Panc1 (cell line): ENCODE results near the gene SYPL2. TPM values are rescaled to one million over a fixed set of nuclear protein-coding genes. Genes with fewer than 3 reads are reported as not detected.

Experiments used
- ATAC-seq: fragments of 200-7000 bp; cut with Tn5 transposase; 2 replicates; pipeline ENCODE4 v1.9.1; 2020; ENCODE audit warnings: mild to moderate bottlenecking, moderate library complexity
- BruUV-seq: library from RNA; stranded (reverse); fragments of 400-500 nt; replicated peaks from 2 replicates; lab custom pipeline; 2021; lab: Mats Ljungman, UMichigan
- CTCF ChIA-PET: fragments of 300-600 bp; sonication (Branson Sonifier 250); formaldehyde crosslinking; loops from one replicate; lab custom pipeline; 2022; ENCODE audit warnings: antibody characterized with exemption; lab: Charles Lee
- POLR2A ChIA-PET: fragments of 300-600 bp; sonication (Branson Sonifier 250); formaldehyde crosslinking; loops from one replicate; lab custom pipeline; 2022; ENCODE audit warnings: antibody characterized with exemption; lab: Charles Lee
- DNase-seq: peaks from one replicate; pipeline ENCODE4 v3.0.0-alpha.2; 2010; ENCODE audit warnings: low read depth, low spot score
- H3K27ac ChIP-seq: 2 replicates; pipeline ENCODE4 v1.5.1; 2011; ENCODE audit warnings: mild to moderate bottlenecking, low read length, inconsistent platforms
- H3K27me3 ChIP-seq: fragments of 200-500 bp; sonication (Bioruptor generic); 2 replicates; pipeline ENCODE4 v1.6.0; 2014; ENCODE audit warnings: low read length, inconsistent platforms; ENCODE audit not compliant: control insufficient read depth, insufficient read depth
- H3K36me3 ChIP-seq: fragments of 200-500 bp; sonication (Bioruptor generic); 2 replicates; pipeline ENCODE4 v1.5.1; 2014; ENCODE audit warnings: inconsistent platforms, mild to moderate bottlenecking, low read length, moderate library complexity; ENCODE audit not compliant: control insufficient read depth, insufficient read depth
- H3K4me1 ChIP-seq: 2 replicates; pipeline ENCODE4 v1.5.1; 2011; ENCODE audit warnings: inconsistent platforms, mild to moderate bottlenecking, low read length, moderate library complexity; ENCODE audit not compliant: control insufficient read depth, insufficient read depth
- H3K4me3 ChIP-seq, 2 experiments: 2 replicates each; pipeline ENCODE4 v1.5.1; 2011 to 2012; ENCODE audit warnings: low read depth in 2 of 2, low read length in 2 of 2, mild to moderate bottlenecking in 2 of 2, inconsistent platforms in 1 of 2, moderate library complexity in 1 of 2
- H3K9me3 ChIP-seq: fragments of 200-500 bp; sonication (Bioruptor generic); 2 replicates; pipeline ENCODE4 v1.5.1; 2014; ENCODE audit warnings: low read depth, mild to moderate bottlenecking, inconsistent platforms, low read length, moderate library complexity; ENCODE audit not compliant: control insufficient read depth, insufficient read depth
- CTCF ChIP-seq: fragments of 450-650 bp; IDR thresholded peaks from 2 replicates; pipeline ENCODE4 v1.5.1; 2017; ENCODE audit warnings: mild to moderate bottlenecking
- POLR2AphosphoS5 ChIP-seq: IDR thresholded peaks from 2 replicates; pipeline ENCODE4 v1.6.1; 2012; ENCODE audit warnings: mild to moderate bottlenecking, low read depth, low read length, moderate library complexity
- REST ChIP-seq, 2 experiments: IDR thresholded peaks; 2 replicates each; pipeline ENCODE4 v1.6.1; 2011 to 2012; ENCODE audit warnings: low read depth in 2 of 2, control low read depth in 1 of 2, low read length in 1 of 2, mild to moderate bottlenecking in 1 of 2, moderate library complexity in 1 of 2; ENCODE audit not compliant: insufficient read depth in 1 of 2
- SIN3A ChIP-seq: IDR thresholded peaks from 2 replicates; pipeline ENCODE4 v1.6.1; 2012; ENCODE audit warnings: low read depth, mild to moderate bottlenecking, low read length, moderate library complexity, borderline replicate concordance; ENCODE audit not compliant: insufficient read depth
- TCF7L2 ChIP-seq: IDR thresholded peaks from 2 replicates; pipeline ENCODE4 v1.6.1; 2011; ENCODE audit warnings: mild to moderate bottlenecking, low read depth, low read length, inconsistent platforms
- in situ Hi-C: cut with HindIII; loops from 2 replicates; pipeline ENCODE4 v1.10.0; 2016; ENCODE audit warnings: low sequenced_read_pairs, low pct_unique_long_range_greater_than_20kb
- intact Hi-C: fragments of 100-400 bp; cut with micrococcal nuclease; formaldehyde crosslinking; loops from one replicate; pipeline ENCODE4 v1.10.0; 2022; ENCODE audit not compliant: unreplicated experiment
- total RNA-seq: library from RNA; stranded (reverse); gene quantifications from one replicate; pipeline ENCODE4 v1.2.1, GENCODE V29; 2021; ENCODE audit not compliant: unreplicated experiment

Gene SYPL2
- total RNA-seq, 1 experiment from 2014 or later: 0.74 TPM

- Histone ChIP-seq H3K27ac (peak overlapping the region; percentile 73), H3K9me3 (no peaks in the 10 kb centered on the region), H3K36me3 (no peaks in the 10 kb centered on the region; the same call in 1 of the 2 replicates), H3K4me1 (peaks cover 6% of the 10 kb centered on the region; the same call in 1 of the 2 replicates), H3K4me3 (peak overlapping the region; percentile 71 to 75; a peak in 3 of 4 replicates), H3K27me3 (no peaks in the 10 kb centered on the region)
- DNase-seq: no peak
- no peak for ATAC-seq
- POLR2A ChIA-PET: no interaction called here
- TF ChIP-seq SIN3A (no peak), TCF7L2 (no peak), REST (IDR thresholded peaks at IDR 0.05; ENCODE audit: insufficient read depth in 1 of 2, low read depth in 2 of 2, low read length in 1 of 2) (no peak), CTCF (no peak), POLR2AphosphoS5 (no peak)
- intact Hi-C loops (loop anchor here (2.0 kb wide), 1 partner anchor 40 kb away; no protein-coding TSS in a partner anchor), in situ Hi-C loops (no loop called here)
- BruUV-seq: no TSS peak
- CTCF ChIA-PET: interaction anchor here (2.3 kb wide), 1 partner anchor 39 kb away, joined by 15 read pairs; no protein-coding TSS in a partner anchor
Observed at GRCh38 chr1:109493227-109493626, 26.9 kb downstream of the SYPL2 start.

GRCh38 chr1:109493805-109494539, 27.6 kb downstream of the SYPL2 start, which contains the start of gene CYB561D1:
Gene CYB561D1 (plus strand): TSS chr1:109494094. CDS start chr1:109494140, 46 bp downstream.
- ChIA-PET POLR2A (interaction anchor here (0.7 kb wide), 1 partner anchor 11 kb away, joined by 4 read pairs; no protein-coding TSS in a partner anchor), CTCF (interaction anchor here (0.6 to 2.3 kb wide), 7 partner anchors 8 to 217 kb away, joined by 3 to 15 read pairs (median 3); no protein-coding TSS in a partner anchor)
- intact Hi-C loops (loop anchor here (2.0 kb wide), 1 partner anchor 39 kb away; no protein-coding TSS in a partner anchor), in situ Hi-C loops (no loop called here)
- 0 out of 2 replicates have a peak, but pooled peaks have one; percentile 76 for TF ChIP-seq SIN3A
- TF ChIP-seq POLR2AphosphoS5: peak; percentile 63; the same call in 1 of the 2 replicates
- TF ChIP-seq REST (IDR thresholded peaks at IDR 0.05; ENCODE audit: insufficient read depth in 1 of 2, low read depth in 2 of 2, low read length in 1 of 2): 0 out of 4 replicates have a peak, but pooled peaks of 1 of the 2 experiments have one; percentile 35
- TF ChIP-seq CTCF: peak; percentile 94
- TF ChIP-seq TCF7L2: no peak
- H3K27ac ChIP-seq: peak within 1 kb of the TSS; percentile 73
- H3K9me3 ChIP-seq: no peaks in the 10 kb centered on the region
- no peaks in the 10 kb centered on the region for H3K27me3 ChIP-seq
- H3K4me3 ChIP-seq: peak within 1 kb of the TSS; percentile 71 to 75
- H3K4me1 ChIP-seq: peaks cover 6% of the 10 kb centered on the region; the same call in 1 of the 2 replicates
- BruUV-seq: no TSS peak
- peak; percentile 94 for ATAC-seq
- DNase-seq: peak; percentile 47
- no peaks in the 10 kb centered on the region; the same call in 1 of the 2 replicates for H3K36me3 ChIP-seq
